ENCODE results near the gene GNAI3. TPM values are rescaled to one million over a fixed set of nuclear protein-coding genes. Genes with fewer than 3 reads are reported as not detected.

Gene GNAI3
- polyA plus RNA-seq, 4 donors = 12.2 to 14.2 (median 13.7) TPM

GRCh38 chr1:109543283-109543987 lies 5.0 kb upstream of the GNAI3 start:
- no peak for DNase-seq (ENCODE audit: low read depth in 4 of 4, low spot score in 3 of 4)

DNA sequence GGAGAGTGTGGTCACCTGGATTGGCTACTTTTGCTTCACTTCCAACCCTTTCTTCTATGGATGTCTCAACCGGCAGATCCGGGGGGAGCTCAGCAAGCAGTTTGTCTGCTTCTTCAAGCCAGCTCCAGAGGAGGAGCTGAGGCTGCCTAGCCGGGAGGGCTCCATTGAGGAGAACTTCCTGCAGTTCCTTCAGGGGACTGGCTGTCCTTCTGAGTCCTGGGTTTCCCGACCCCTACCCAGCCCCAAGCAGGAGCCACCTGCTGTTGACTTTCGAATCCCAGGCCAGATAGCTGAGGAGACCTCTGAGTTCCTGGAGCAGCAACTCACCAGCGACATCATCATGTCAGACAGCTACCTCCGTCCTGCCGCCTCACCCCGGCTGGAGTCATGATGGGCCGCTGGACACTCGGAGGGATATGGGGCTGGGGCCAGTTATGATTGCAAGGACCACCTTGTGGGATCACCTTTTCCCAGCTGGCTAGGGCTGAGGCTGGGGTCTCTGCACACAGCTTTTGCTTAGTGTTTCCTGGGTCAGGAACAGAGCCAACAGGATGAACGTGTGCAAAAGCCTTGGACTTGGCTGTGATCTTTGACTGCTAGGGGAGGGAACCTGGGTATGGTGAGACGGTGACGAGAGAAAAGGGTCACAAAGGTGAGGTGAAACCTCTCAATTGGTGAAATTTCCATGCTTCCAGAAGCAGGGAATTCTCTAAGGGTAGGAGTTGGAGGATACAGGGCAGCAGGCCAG lies 4.3 kb upstream of the GNAI3 start:
- no peak for DNase-seq (ENCODE audit: low read depth in 4 of 4, low spot score in 3 of 4)

DNA sequence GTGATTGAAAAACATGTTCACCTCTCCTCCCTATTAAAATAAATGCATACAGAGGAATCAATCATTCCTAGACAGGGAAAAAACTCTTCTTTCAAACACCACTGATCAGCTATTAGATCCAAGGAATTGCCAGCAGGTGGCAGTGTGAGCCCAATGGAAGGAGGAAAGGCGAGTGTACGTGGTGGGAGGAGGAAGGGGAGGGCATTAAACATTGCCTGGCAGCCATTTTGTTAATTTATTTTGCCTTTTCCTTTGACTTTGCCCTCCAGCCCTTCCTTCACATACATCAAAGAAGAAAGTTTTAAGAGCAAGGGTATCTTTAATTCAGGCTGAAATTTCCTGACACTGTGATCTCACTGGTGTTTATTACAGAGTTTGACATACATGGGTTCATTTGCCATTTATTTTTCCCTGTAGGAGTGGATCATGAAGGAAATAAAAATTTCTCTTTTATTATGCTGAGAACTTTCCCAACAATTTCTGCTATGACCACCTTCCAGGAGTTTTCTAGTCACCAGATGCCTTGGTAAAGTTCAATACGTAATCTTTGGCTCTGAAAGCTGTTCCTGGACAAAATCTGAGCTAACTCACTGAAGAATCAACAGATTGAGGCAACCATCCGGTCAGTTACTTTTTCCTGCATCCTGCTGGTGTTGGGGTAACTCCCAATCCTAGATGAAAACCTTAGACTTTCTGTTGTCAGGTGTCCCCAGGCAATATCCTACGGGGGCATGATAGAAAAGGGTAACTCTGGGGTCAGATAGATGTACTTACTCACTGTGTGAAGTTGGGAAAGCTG lies 1.9 kb upstream of the GNAI3 start:
- DNase-seq (ENCODE audit: low read depth in 4 of 4, low spot score in 3 of 4) = peak; percentile 82 to 89 (median 88)

DNA sequence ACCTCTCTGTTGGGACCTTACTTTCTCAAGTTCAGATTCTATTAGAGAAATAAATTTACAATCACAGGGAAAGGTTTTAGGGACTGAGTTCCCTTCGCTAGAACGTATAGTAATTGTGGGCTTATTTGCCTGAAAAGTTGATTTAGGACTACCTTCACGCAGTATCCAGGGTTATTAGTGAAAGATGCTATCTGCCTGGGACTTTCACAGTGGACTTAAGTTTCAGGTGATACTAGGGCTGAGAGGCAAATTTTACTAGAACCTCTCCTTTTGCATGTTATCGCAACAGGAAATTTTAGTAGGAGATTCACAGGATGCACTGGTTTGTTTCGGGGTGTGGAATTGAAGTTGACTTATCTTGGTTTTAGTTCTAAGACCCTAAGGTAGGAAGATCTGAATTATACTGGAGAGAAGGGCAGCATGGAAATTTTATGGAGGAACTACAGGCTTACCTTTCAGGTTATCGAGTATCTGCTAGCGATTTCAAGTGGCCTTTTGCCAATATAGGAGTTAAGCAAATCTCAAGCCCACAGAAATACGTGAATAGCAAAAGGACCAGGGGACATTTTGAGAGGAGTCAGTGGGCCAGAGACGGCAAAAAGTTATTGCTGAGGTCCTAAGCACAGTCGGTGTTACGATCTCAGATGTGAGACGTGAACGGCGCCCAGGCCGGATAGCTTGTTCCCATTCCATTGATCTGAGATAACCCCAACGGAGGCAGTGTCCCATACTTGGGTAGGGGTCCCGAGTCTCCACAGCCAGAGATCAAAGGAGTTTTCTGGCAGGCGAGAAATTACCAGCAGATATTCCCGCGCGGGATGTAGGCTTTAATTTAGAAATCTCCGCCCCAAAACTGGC lies 723 bp upstream of the GNAI3 start:
- DNase-seq (ENCODE audit: low read depth in 4 of 4, low spot score in 3 of 4) = no peak

GRCh38 chr1:109556563-109556962 lies 8.1 kb downstream of the GNAI3 start:
- DNase-seq (ENCODE audit: low read depth in 4 of 4, low spot score in 3 of 4) = no peak

GRCh38 chr1:109557520-109557919 lies 9.1 kb downstream of the GNAI3 start:
- DNase-seq (ENCODE audit: low read depth in 4 of 4, low spot score in 3 of 4) = no peak

- DNase-seq (ENCODE audit: low read depth in 4 of 4, low spot score in 3 of 4) = no peak
Observed at GRCh38 chr1:109559995-109560394, 11.6 kb downstream of the GNAI3 start.

DNA sequence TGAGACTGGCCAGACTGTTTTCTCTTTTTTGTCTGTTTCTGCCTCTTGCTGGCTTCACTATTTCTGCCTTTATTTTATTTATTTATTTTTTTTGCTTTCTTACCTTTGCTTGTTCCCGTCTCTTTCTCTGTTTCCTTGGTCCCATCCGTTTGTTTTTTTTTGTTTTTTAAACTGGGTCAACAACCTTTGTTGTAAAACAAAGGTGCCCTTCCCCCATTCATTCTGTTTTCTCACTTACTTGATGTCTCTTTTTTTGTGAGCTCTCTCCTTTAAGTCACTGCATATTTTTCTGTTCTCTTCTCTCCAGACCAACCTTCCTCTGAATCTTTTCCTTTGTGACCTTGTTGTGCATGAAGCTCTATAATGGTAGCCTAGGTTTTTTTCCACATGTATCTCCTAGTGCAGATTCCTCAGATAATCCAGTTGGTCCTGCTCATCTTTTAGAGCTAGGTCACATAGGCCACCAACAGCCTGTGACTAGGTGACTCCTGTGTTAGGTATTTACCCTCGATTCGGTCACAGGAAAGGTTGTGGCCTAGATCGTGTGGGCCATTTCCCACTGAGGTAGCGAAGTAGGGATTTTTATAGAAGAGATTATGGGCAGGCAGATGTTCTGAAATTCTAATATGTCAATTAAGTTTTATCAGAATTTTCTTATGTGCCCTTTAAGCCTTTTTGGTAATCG lies 15.9 kb downstream of the GNAI3 start:
- DNase-seq (ENCODE audit: low read depth in 4 of 4, low spot score in 3 of 4) = no peak

DNA sequence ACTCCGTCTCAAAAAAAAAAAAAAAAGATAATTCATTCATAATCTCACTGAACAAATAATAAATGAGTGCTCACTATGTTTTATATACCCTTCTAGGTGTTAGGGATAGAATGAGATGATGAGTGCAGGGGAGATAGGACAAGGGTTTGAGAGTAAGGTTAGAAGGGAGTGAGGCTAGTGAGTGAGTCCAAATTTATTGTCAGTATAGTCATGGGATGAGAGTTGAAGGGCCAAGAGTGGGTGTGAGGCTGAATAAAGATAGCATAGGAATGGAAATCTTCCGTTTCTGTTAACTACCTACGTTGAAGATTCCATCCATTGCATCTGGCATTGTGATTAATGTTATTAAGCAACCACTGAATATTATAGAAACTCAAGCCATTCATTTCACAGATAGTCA lies 16.8 kb downstream of the GNAI3 start:
- no peak for DNase-seq (ENCODE audit: low read depth in 4 of 4, low spot score in 3 of 4)

DNA sequence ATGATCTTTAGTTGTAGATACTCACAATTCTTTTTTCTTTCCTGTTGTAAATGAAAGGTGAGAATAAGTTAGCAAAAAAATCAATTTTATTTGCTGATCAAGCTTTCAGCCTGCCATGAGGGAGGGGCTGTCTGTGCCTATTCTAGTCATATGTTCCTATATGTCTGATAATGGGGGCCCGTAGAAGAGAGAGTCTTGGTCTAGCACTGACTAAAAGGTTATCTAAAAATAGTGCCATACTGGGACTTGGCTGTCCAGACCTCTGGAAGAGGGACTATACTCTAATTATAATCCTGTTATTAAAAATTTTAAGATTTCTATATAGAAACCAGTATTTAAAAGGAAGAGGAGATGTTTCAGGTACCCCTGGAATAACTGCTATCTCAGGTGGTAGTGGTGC lies 18.6 kb downstream of the GNAI3 start:
- no peak for DNase-seq (ENCODE audit: low read depth in 4 of 4, low spot score in 3 of 4)

DNA sequence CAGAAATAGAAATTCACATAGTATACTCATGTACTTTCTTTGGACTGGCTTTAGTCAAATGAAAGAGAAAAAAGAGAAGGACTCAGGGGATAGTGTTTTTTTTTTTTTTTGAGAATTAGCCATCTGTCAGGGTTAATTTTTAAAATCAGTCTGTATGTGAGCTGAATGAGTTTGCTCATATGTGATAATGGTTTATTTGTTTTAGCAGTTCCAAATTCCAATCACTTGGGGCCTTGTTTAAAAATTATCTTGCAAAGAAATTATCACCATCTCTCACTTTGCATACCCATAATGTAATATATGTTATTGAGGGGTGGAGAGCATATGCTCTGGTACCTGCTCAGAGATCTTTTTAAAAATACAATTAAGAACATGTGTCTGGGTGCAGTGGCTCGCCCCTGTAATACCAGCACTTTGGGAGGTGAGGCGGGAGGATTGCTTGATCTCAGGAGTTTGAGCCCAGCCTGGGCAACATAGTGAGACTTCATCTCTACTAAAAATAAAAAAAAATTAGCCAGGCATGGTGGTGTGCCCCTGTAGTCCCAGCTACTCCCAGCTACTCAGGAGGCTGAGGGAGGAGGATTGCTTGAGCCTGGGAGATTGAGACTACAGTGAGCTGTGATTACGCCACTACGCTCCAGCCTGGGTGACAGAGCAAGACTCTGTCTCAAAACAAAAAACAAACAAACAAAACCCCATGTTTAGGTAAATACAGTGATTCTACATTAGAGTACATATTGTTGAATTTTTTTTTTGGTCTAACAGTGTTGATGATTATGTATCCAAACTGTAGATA lies 19.7 kb downstream of the GNAI3 start:
- DNase-seq (ENCODE audit: low read depth in 4 of 4, low spot score in 3 of 4) = no peak

DNA sequence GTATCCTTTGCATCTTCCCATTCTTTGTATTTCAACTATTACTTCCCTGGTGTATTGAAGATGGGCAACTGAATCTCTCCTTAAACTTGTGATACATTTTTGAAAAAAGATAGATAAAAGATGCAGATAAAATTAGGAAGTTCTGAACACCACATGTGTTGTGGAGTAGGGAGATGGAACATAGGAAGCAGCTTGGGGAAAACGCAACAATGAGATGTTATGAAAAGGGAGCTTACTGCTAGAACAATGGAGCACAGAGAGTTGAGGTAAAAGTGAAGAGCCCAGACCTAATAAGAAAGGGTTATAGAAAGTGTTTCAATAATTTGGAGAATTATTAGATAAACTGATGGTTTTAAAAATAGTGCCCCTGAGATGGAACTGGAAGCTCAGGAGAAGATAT lies 20.9 kb downstream of the GNAI3 start:
- no peak for DNase-seq (ENCODE audit: low read depth in 4 of 4, low spot score in 3 of 4)

DNA sequence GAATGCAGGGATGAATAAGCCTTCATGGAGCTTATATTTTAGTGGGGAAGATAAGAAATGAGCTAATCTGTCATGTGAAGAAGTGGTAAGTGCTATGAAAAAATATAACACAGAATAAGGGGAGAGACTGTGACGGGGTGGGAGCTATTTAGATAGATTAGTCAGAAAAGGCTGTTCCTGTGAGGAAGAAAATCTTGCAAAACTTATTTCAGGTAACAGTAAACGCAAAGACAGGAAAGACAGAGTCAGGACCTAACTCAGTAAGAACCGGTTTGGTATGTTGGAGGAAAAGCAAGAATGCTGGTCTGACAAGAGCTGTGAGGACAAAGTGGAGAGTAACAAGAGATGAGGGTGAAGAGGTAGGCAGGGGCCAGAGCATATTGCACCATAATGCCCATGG lies 22.0 kb downstream of the GNAI3 start:
- DNase-seq (ENCODE audit: low read depth in 4 of 4, low spot score in 3 of 4) = no peak

DNA sequence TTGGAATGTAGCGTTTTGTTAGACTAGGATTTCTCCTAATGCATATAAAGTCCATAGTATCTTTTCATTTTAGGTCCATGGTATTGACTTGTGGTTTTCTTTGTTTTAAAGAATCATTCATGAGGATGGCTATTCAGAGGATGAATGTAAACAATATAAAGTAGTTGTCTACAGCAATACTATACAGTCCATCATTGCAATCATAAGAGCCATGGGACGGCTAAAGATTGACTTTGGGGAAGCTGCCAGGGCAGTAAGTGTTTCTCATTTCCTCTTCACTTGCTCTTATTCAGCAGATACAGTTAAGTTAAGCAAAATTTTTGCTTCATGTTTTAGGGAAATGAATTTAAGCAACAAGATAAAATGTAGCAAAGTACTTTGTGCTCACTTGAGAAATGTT lies 25.4 kb downstream of the GNAI3 start:
- no peak for DNase-seq (ENCODE audit: low read depth in 4 of 4, low spot score in 3 of 4)

- no peak for DNase-seq (ENCODE audit: low read depth in 4 of 4, low spot score in 3 of 4)
Observed at GRCh38 chr1:109578947-109579443, 30.6 kb downstream of the GNAI3 start.

DNA sequence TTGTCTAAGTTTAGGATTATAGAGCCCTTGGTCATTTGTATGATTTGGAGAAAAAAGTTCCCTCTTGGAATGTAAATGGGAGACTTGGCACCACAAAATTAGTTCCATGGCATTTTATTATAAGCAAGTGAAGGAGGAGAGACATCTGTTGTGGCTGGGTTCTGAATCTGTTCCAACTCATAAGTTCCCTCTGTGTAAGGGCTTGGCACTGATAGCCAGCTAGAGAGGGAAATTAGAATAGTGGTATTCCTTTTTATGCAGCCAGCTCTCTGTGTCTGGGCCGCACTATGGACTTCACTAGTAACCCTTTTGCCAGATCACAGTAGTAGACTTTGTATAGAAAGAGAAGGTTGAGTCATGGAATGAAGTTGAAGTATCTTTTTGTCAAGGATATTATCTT lies 31.1 kb downstream of the GNAI3 start:
- no peak for DNase-seq (ENCODE audit: low read depth in 4 of 4, low spot score in 3 of 4)

- no peak for DNase-seq (ENCODE audit: low read depth in 4 of 4, low spot score in 3 of 4)
Observed at GRCh38 chr1:109582021-109582420, 33.6 kb downstream of the GNAI3 start.

GRCh38 chr1:109584766-109585165 lies 36.4 kb downstream of the GNAI3 start:
- DNase-seq (ENCODE audit: low read depth in 4 of 4, low spot score in 3 of 4) = no peak

- no peak for DNase-seq (ENCODE audit: low read depth in 4 of 4, low spot score in 3 of 4)
Observed at GRCh38 chr1:109586055-109586454, 37.6 kb downstream of the GNAI3 start.

All from right renal pelvis (tissue), 4 donors.